ENCODE data around the gene ITPR1.
A peak's percentile ranks its signal among the peaks of the same experiment; 100 is the strongest.

The ITPR1 gene

GRCh38 chr3:4492208-4493013 lies 737 bp upstream of the ITPR1 start:
- DNase-seq, result peak; percentile 45

GRCh38 chr3:4493941-4494894 lies 1.1 kb downstream of the ITPR1 start:
- DNase-seq, result no peak

GRCh38 chr3:4494895-4495264 lies 1.7 kb downstream of the ITPR1 start:
- no peak for DNase-seq

GRCh38 chr3:4495294-4496086 lies 2.3 kb downstream of the ITPR1 start:
- DNase-seq, result no peak

GRCh38 chr3:4496087-4496452 lies 2.9 kb downstream of the ITPR1 start:
- no peak for DNase-seq

- DNase-seq, result no peak
These were observed 4.0 kb downstream of the ITPR1 start for GRCh38 chr3:4497005-4497692.

GRCh38 chr3:4497843-4498324 lies 4.7 kb downstream of the ITPR1 start:
- no peak for DNase-seq

GRCh38 chr3:4498446-4498845 lies 5.3 kb downstream of the ITPR1 start:
- DNase-seq, result no peak

GRCh38 chr3:4501437-4501836 lies 8.3 kb downstream of the ITPR1 start:
- no peak for DNase-seq

GRCh38 chr3:4501927-4502326 lies 8.8 kb downstream of the ITPR1 start:
- no peak for DNase-seq

- no peak for DNase-seq
These were observed 9.9 kb downstream of the ITPR1 start for GRCh38 chr3:4503050-4503449.

- DNase-seq, result peak; percentile 65
These were observed 11.5 kb downstream of the ITPR1 start for GRCh38 chr3:4504340-4505261.

- DNase-seq, result no peak
These were observed 12.8 kb downstream of the ITPR1 start for GRCh38 chr3:4505688-4506558.

GRCh38 chr3:4506559-4507023 lies 13.4 kb downstream of the ITPR1 start:
- DNase-seq, result no peak

GRCh38 chr3:4507024-4507596 lies 14.0 kb downstream of the ITPR1 start:
- no peak for DNase-seq

- no peak for DNase-seq
These were observed 15.2 kb downstream of the ITPR1 start for GRCh38 chr3:4508048-4508981.

- DNase-seq, result no peak
These were observed 15.9 kb downstream of the ITPR1 start for GRCh38 chr3:4509043-4509442.

GRCh38 chr3:4509983-4510755 lies 17.0 kb downstream of the ITPR1 start:
- no peak for DNase-seq
